Motor neuron (in vitro differentiated cells): ENCODE data around the gene ADK. TPM values are rescaled to one million over a fixed set of nuclear protein-coding genes. Genes with fewer than 3 reads are reported as not detected.
A peak's percentile ranks its signal among the peaks of the same experiment; 100 is the strongest.
"Not testable (repeated sequence)": the region's sequence is repeated elsewhere in the genome, so short reads cannot be mapped to it uniquely, and the experiment has no call there.

ENCODE experiments used
- ATAC-seq, 8 experiments: fragments of 200-7000 bp; cut with Tn5 transposase; replicated peaks in 6 of 8; 2 replicates each; pipeline ENCODE4 v1.8.0; 2021; ENCODE audit warnings: mild to moderate bottlenecking in 8 of 8, moderate library complexity in 8 of 8
- H3K27ac ChIP-seq, 2 donors: fragments of 250-450 bp; sonication (Bioruptor Pico); 2 replicates each; pipeline ENCODE4 v1.9.0; 2021; ENCODE audit warnings: antibody characterized with exemption in 2 of 2, mild to moderate bottlenecking in 2 of 2, moderate library complexity in 1 of 2
- H3K4me1 ChIP-seq, 2 donors: fragments of 250-450 bp; sonication (Bioruptor Pico); replicated peaks in 1 of 2; 2 replicates each; pipeline ENCODE4 v1.6.1; 2021; ENCODE audit warnings: antibody characterized with exemption in 2 of 2, mild to moderate bottlenecking in 2 of 2, moderate library complexity in 1 of 2
- H3K4me3 ChIP-seq, 5 donors: fragments of 250-450 bp; sonication (Bioruptor Pico); 2 replicates each; pipeline ENCODE4 v1.9.0; 2021; ENCODE audit warnings: antibody characterized with exemption in 5 of 5, mild to moderate bottlenecking in 5 of 5, moderate library complexity in 4 of 5
- WGBS, 10 experiments: fragments of 450-650 bp; shearing (Covaris generic); methylation state at CpG; one replicate each; pipeline ENCODE4 v1.0.0; 2022; 5-methylcytosine and 5-hydroxymethylcytosine counted together
- in situ Hi-C, 9 experiments: fragments of 400-800 bp; cut with MboI; loops; one replicate each; pipeline ENCODE4 v1.15.0; 2021; ENCODE audit warnings: low sequenced_read_pairs in 9 of 9, low pct_unique_long_range_greater_than_20kb in 2 of 9; ENCODE audit not compliant: unreplicated experiment in 9 of 9
- total RNA-seq, 8 experiments: library from RNA; unstranded; fragments of 300-600 nt; gene quantifications; 2 replicates each; pipeline versions ENCODE4 v1.2.3 to v1.2.4, GENCODE V29; 2022

ADK gene
- total RNA-seq, 8 experiments from 2014 or later, result 22.9 to 46.8 (median 31.7) TPM

DNA sequence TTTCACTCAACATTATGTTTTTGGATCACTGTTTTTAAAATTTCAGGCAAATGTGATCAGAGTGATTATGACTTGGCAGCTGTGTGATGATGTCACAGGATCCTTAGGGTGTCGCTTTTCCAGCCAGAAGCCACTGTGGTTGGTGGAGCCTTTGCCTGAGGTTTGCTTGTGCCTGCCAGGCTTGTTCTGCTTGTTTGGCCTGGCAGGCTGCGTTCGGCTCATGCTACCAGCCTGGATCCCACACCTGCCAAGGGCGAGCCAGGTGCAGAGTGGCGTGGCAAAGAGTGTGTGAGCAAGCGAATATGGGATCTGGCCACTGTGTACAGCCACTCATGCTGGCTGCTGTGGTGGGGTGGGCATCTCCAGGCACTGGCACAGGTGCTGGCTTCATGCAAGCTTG lies 55.7 kb downstream of the ADK start:
- in situ Hi-C loops, result no loop called here
- WGBS, 10 experiments, result 95 to 100% (median 98%) methylated on average over 3 to 6 of the region's 6 CpGs; no CpG with 5 or more reads in 6 of the 10 experiments
- no peak for ATAC-seq
- Histone ChIP-seq H3K4me1 (no peaks in the 10 kb centered on the region), H3K27ac (no peak overlapping the region), H3K4me3 (no peak overlapping the region)

DNA sequence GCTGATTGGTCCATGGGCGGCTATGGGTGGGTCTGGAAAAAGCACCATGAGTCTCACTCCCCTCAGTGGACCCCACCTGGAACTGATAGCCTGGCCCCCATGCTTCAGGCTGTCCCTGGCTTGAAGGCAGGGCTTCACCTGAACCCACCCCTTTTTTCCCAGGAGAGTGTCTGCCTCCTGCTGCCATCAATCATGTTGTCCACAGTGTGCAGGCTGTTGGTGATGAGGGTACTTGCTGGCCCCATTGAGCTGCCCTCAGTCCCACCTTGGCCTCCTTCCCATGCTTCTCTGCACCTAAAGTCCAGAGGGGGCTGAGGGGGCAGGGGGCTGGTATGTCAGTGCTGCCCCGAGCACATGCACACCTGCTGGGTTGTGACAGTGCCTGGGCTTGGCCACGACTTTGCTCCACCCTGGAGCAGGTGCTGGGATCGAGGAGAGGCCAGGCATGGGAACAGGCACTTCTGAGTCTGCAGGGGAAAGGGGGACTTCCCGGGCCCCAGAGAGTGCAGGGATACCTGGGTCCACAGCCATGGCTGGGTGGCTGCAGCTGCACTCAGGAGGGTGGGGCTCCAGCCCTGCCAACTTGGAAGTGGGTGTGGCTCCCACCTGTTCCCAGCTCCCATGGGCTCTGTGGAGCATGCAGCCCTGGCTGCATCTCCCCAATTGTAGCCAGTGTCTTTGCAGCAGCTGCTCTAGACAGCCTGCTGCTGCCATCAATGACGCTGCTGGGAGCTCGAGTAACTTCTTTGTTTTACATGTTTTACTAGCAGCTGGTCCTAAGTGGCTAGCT lies 56.9 kb downstream of the ADK start:
- in situ Hi-C loops, result no loop called here

DNA sequence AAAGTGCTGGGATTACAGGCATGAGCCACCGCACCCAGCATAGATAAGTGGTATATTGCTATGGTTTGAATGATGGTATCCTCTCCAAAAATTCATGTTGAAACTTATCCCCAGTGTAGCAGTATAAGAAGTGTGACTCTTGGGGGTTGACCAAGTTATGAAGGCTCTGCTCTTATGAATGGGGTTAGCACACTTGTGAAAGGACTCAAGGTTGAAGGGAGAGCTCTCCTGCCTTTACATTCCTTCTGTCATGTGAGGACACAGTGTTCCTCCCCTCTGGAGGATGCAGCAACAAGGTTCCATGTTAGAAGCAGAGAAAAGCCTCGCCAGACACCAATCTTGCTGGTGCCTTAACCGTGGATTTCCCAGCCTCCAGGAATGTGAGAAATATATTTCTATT lies 58.0 kb downstream of the ADK start:
- H3K4me3 ChIP-seq, result no peak overlapping the region
- 71 to 100% (median 100%) methylated on average over 1 to 3 of the region's 3 CpGs; no CpG with 5 or more reads in 2 of the 10 experiments for WGBS, 10 experiments
- no peak for ATAC-seq
- H3K27ac ChIP-seq, result no peak overlapping the region
- H3K4me1 ChIP-seq, result no peaks in the 10 kb centered on the region
- in situ Hi-C loops, result no loop called here

More for the DNA sequence above, 56.9 kb downstream of the ADK start:
- WGBS, 10 experiments, result 50 to 100% (median 76%) methylated on average over 2 to 3 of the region's 7 CpGs; no CpG with 5 or more reads in 4 of the 10 experiments
- ATAC-seq, result peak in 6 of 8 experiments; percentile 17 to 49 (median 40)
- Histone ChIP-seq H3K27ac (no peak overlapping the region), H3K4me1 (no peaks in the 10 kb centered on the region), H3K4me3 (no peak overlapping the region)

DNA sequence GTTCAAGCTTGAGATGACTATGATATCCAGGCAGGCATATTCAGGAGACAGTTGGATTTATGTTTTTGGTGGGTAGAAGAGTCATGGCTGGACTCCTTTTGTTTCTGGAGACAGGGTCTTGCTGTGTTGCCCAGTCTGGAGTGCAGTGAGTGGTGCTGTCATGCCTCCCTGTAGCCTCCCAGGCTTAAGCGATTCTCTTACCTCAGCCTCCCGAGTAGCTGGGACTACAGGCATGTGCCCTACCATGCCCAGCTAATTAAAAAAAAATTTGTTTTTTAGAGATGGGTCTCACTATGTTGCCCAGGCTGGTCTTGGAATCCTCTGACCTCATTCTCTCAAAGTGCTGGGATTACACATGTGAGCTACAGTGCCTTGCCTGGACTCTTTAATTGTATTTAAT lies 62.0 kb downstream of the ADK start:
- H3K4me1 ChIP-seq, result no peaks in the 10 kb centered on the region
- no peak for ATAC-seq
- 82 to 100% (median 94%) methylated on average over 1 to 2 of the region's 2 CpGs; no CpG with 5 or more reads in 5 of the 10 experiments for WGBS, 10 experiments
- no peak overlapping the region for H3K27ac ChIP-seq
- H3K4me3 ChIP-seq, result no peak overlapping the region
- in situ Hi-C loops, result no loop called here

DNA sequence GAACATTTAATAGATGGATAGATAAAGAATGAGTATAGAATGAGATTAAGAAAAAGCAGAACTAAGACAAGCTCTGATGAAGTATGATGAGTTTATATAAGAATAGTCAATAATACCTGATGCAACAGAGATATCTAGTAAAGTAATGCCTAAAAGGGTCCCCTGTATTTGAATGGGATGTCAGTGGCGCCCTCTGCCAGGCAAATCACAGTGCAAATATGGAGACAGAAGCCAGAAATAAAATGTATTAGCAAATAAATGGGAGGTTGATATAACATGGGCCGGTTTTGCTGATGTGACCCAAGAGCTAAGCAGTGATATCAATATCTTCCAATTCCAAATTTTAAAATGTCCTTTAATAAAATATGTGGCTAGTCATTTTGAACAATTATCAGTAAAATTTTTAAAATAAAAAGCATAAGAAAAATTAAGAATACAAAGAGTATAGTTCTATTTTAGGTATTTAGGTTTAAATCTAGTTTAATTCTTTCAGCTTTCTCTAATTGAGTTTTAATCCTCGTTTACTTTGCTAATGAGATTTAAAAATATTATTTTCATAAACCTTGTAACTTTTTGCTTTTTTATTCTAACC lies 62.6 kb downstream of the ADK start:
- 53 to 100% (median 80%) methylated on average over 2 to 3 of the region's 3 CpGs for WGBS, 10 experiments
- in situ Hi-C loops, result no loop called here
- H3K4me3 ChIP-seq, result no peak overlapping the region
- H3K27ac ChIP-seq, result no peak overlapping the region
- peak in 1 of 8 experiments; percentile 31 for ATAC-seq
- no peaks in the 10 kb centered on the region for H3K4me1 ChIP-seq

DNA sequence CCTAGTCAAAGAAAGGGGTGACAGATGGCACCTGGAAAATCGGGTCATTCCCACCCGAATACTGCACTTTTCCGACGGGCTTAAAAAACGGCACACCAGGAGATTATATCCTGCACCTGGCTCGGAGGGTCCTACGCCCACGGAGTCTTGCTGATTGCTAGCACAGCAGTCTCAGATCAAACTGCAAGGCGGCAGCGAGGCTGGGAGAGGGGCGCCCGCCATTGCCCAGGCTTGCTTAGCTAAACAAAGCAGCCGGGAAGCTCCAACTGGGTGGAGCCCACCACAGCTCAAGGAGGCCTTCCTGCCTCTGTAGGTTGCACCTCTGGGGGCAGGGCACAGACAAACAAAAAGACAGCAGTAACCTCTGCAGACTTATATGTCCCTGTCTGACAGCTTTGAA lies 66.1 kb downstream of the ADK start:
- H3K27ac ChIP-seq, in situ Hi-C loops, ATAC-seq, H3K4me1 ChIP-seq, H3K4me3 ChIP-seq: not testable (repeated sequence)
- 98% methylated on average over 6 of the region's 13 CpGs; no CpG with 5 or more reads in 9 of the 10 experiments for WGBS, 10 experiments

DNA sequence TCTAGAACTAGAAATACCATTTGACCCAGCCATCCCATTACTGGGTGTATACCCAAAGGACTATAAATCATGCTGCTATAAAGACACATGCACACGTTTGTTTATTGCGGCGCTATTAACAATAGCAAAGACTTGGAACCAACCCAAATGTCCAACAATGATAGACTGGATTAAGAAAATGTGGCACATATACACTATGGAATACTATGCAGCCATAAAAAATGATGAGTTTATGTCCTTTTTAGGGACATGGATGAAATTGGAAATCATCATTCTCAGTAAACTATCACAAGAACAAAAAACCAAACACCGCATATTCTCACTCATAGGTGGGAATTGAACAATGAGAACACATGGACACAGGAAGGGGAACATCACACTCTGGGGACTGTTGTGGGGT lies 71.4 kb downstream of the ADK start:
- ATAC-seq, H3K27ac ChIP-seq, H3K4me3 ChIP-seq, H3K4me1 ChIP-seq, in situ Hi-C loops: not testable (repeated sequence)
- no CpG with 5 or more reads among the region's 4 CpGs for WGBS, 10 experiments

DNA sequence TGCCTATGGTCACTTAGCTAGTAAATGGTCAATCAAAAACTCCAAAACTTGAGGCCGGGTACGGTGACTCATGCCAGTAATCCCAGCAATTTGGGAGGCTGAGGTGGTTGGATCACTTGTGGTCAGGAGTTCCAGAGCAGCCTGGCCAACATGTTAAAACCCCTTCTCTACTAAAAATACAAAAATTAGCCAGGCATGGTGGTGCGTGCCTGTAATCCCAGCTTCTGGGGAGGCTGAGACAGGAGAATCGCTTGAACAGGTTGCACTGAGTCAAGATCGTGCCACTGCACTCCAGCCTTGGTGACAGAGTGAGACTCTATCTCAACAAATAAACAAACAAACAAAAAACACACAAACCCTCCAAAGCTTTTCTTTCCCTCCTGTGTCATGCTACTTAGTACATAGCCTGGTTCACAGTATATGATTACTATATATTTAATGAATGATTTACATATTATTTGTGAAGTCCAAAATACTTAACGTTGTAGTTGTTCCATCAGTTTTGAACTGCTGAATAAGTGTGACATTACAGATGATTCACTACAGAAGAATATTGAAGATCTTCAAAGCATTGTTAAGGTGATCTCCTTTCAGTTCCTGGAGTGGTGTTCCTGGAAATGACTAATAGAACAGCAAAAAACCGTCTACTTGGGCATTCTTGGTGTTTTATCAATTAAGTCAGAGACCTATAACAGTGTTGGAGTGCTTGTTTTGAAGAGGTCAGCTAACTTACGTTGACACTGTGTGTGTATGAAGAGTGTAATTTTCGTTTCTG lies 72.9 kb downstream of the ADK start:
- in situ Hi-C loops, result no loop called here
- no peaks in the 10 kb centered on the region for H3K4me1 ChIP-seq
- no peak overlapping the region for H3K27ac ChIP-seq
- no peak for ATAC-seq
- H3K4me3 ChIP-seq, result no peak overlapping the region
- WGBS, 10 experiments, result 29 to 100% (median 90%) methylated on average over 2 to 8 of the region's 9 CpGs; no CpG with 5 or more reads in 1 of the 10 experiments

DNA sequence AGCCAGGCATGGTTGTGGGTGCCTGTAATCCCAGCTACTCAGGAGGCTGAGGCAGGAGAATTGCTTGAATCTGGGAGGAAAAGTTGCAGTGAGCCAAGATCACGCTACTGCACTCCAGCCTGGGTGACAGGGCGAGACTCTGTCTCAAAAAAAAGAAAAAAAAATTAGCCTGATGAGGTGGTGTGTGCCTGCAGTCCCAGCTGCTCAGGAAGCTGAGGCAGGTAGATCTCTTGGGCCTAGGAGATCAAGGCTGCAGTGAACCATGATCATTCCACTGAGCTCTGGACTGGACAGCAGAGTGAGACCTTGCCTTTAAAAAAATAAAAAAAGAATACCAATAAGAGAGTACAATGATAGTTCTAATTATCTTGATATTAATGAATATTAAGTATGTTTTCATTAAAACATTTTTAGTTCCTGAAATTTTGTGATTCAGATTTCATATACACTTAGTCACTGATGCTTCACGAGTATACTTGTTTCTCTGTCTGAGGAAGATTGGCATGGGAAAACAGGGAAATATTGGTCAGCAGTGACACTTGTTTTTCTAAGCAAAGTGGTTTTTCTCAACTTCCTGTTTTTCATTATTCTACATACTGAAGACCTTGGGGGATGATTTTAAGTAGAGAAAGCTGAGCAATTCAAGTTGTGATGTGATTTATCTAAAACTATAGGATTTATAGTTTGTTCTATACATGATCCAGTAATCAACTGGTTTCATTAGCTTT lies 76.8 kb downstream of the ADK start:
- ATAC-seq, result no peak

DNA sequence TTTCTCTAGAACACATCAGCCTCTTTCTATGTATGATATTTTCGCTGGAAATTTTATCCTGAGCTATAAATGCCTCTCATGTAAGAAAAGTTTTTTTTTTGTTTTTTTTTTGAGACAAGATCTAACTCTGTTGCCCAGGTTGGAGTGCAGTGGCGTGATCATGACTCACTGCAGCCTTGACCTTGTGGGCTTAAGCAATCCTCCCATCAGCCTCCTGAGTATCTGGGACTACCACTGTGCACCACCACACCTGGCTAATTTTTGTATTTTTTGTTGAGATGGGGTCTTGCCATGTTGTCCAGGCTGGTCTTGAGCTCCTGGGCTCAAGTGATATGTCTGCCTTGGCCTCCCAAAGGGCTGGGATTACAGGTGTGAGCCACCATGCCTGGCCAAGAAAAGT lies 80.4 kb downstream of the ADK start:
- in situ Hi-C loops, result loop anchor here in 2 of 9 experiments (25.0 kb wide), 2 partner anchors 344 to 1006 kb away; partner anchors contain the start of gene COMTD1 (in 1 of the 2)
- 85 to 100% (median 98%) methylated on average over 1 to 2 of the region's 2 CpGs for WGBS, 10 experiments
- ATAC-seq, result no peak
- Histone ChIP-seq H3K27ac (no peak overlapping the region), H3K4me1 (no peaks in the 10 kb centered on the region), H3K4me3 (no peak overlapping the region)

More for the DNA sequence above, 76.8 kb downstream of the ADK start:
- in situ Hi-C loops, result loop anchor here in 2 of 9 experiments (25.0 kb wide), 2 partner anchors 341 to 1009 kb away; partner anchors contain the start of gene COMTD1 (in 1 of the 2)
- no peaks in the 10 kb centered on the region for H3K4me1 ChIP-seq
- 50 to 100% (median 88%) methylated on average over 1 to 3 of the region's 3 CpGs; no CpG with 5 or more reads in 4 of the 10 experiments for WGBS, 10 experiments
- no peak overlapping the region for H3K4me3 ChIP-seq
- H3K27ac ChIP-seq, result no peak overlapping the region

DNA sequence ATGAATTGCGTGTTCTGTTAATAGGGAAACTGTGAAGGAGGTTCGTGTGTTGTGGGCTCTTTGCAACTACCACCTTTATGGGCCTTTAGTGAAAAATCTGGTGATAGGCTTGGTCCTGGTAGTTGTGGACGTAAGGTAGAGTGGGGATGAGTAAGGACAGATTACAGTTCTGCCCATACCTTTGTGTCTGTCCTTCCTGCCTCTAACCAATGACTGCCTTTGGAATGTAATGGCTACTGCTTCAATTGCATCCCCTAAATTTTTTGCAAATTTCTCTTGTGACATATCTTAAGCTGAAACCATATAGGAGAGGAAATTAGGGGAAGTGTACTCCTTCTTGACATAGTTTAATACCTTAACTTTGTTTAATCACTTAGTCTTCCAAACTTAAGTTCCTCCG lies 82.3 kb downstream of the ADK start:
- no peak for ATAC-seq
- Histone ChIP-seq H3K4me1 (no peaks in the 10 kb centered on the region), H3K27ac (no peak overlapping the region), H3K4me3 (no peak overlapping the region)
- 64 to 100% (median 90%) methylated on average over 2 to 4 of the region's 4 CpGs for WGBS, 10 experiments
- in situ Hi-C loops, result loop anchor here in 2 of 9 experiments (25.0 kb wide), 2 partner anchors 346 to 1004 kb away; partner anchors contain the start of gene COMTD1 (in 1 of the 2)

DNA sequence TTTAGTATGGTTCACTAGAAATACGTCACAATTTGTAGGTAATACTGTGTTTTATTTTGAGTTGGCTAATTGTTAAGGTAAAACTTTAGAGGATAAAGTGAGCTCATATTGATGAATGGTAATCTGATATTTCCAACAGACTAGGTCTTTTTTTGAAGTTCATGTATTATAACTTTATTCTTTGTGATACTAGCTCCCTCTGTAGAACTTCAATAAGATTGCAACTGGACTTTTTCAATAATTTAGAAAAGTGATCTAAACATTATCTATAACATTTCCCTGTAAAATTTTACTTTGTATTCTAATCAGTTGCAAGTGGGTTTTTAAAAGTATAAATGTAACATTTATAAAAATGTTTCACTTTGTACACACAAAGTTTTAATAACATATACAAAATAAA lies 83.5 kb downstream of the ADK start:
- no peaks in the 10 kb centered on the region for H3K4me1 ChIP-seq
- no peak overlapping the region for H3K4me3 ChIP-seq
- WGBS, 10 experiments, result 67 to 100% (median 90%) methylated on average over 1 of the region's 1 CpG; no CpG with 5 or more reads in 2 of the 10 experiments
- ATAC-seq, result no peak
- H3K27ac ChIP-seq, result no peak overlapping the region
- in situ Hi-C loops, result loop anchor here in 2 of 9 experiments (25.0 kb wide), 2 partner anchors 347 to 1003 kb away; partner anchors contain the start of gene COMTD1 (in 1 of the 2)
